ENCODE measurements around the gene NUDT3. TPM values are rescaled to one million over a fixed set of nuclear protein-coding genes. Genes with fewer than 3 reads are reported as not detected.

Gene NUDT3
- total and polyA plus RNA-seq, 4 donors: 3.2 to 20.2 (median 9.5) TPM

- Histone ChIP-seq H3K4me1 (ENCODE audit: control insufficient read depth in 4 of 4, insufficient read depth in 4 of 4, low read length in 3 of 4) (peaks cover 8 to 37% (median 22%) of the 10 kb centered on the region in 4 donors), H3K27ac (ENCODE audit: low read depth in 1 of 2, low read length in 2 of 2) (peak overlapping the region; percentile 1 to 25), H3K9me3 (ENCODE audit: control insufficient read depth in 4 of 4, low read length in 3 of 4) (no peaks in the 10 kb centered on the region), H3K27me3 (ENCODE audit: control insufficient read depth in 4 of 4, insufficient read depth in 4 of 4, low read length in 3 of 4) (no peaks in the 10 kb centered on the region), H3K9ac (ENCODE audit: low read depth in 1 of 2, low read length in 2 of 2) (no peak overlapping the region), H3K4me3 (ENCODE audit: low read depth in 1 of 3, low read length in 3 of 3) (no peak overlapping the region), H3K36me3 (ENCODE audit: control insufficient read depth in 4 of 4, insufficient read depth in 3 of 4, low read depth in 1 of 4, low read length in 3 of 4) (peaks cover 0 to 2% (median 0%) of the 10 kb centered on the region in 4 donors)
- 79% methylated on average over 4 of the region's 4 CpGs for WGBS
- TF ChIP-seq HNF4G (IDR thresholded peaks at IDR 0.05) (no peak), ATF3 (IDR thresholded peaks at IDR 0.05) (no peak), RXRA (IDR thresholded peaks at IDR 0.05) (no peak), MAX (IDR thresholded peaks at IDR 0.05) (no peak), GABPA (IDR thresholded peaks at IDR 0.05 in 1 of 2, conservative IDR thresholded peaks at IDR 0.05 in 1 of 2) (no peak), SP1 (IDR thresholded peaks at IDR 0.05) (no peak), NR2F2 (IDR thresholded peaks at IDR 0.05) (no peak), RAD21 (IDR thresholded peaks at IDR 0.05) (peak in 1 of 2 donors; percentile 37), ZBTB33 (IDR thresholded peaks at IDR 0.05) (no peak), HNF4A (conservative IDR thresholded peaks at IDR 0.05) (peak; percentile 22 to 45), YY1 (IDR thresholded peaks at IDR 0.05) (peak; percentile 27), FOXA2 (IDR thresholded peaks at IDR 0.05) (peak; percentile 19)
- DNase-seq (ENCODE audit: low spot score): no peak
Measured at GRCh38 chr6:34386316-34387137, 5.9 kb downstream of the NUDT3 start.

- Histone ChIP-seq H3K4me3 (ENCODE audit: low read depth in 1 of 3, low read length in 3 of 3) (no peak overlapping the region), H3K27me3 (ENCODE audit: control insufficient read depth in 4 of 4, insufficient read depth in 4 of 4, low read length in 3 of 4) (no peaks in the 10 kb centered on the region), H3K4me1 (ENCODE audit: control insufficient read depth in 4 of 4, insufficient read depth in 4 of 4, low read length in 3 of 4) (peaks cover 8 to 32% (median 16%) of the 10 kb centered on the region in 4 donors), H3K9ac (ENCODE audit: low read depth in 1 of 2, low read length in 2 of 2) (no peak overlapping the region), H3K9me3 (ENCODE audit: control insufficient read depth in 4 of 4, low read length in 3 of 4) (no peaks in the 10 kb centered on the region), H3K27ac (ENCODE audit: low read depth in 1 of 2, low read length in 2 of 2) (peak overlapping the region; percentile 1 to 25), H3K36me3 (ENCODE audit: control insufficient read depth in 4 of 4, insufficient read depth in 3 of 4, low read depth in 1 of 4, low read length in 3 of 4) (peaks cover 0 to 2% (median 0%) of the 10 kb centered on the region in 4 donors)
- no peak for DNase-seq (ENCODE audit: low spot score)
- 74% methylated on average over 3 of the region's 3 CpGs for WGBS
- no peak for TF ChIP-seq YY1 (IDR thresholded peaks at IDR 0.05)
- TF ChIP-seq ATF3 (IDR thresholded peaks at IDR 0.05): no peak
- TF ChIP-seq HNF4G (IDR thresholded peaks at IDR 0.05): peak; percentile 30
- TF ChIP-seq CTCF (IDR thresholded peaks at IDR 0.05; ENCODE audit: low read depth, low read length, missing input control): no peak
- no peak for TF ChIP-seq TAF1 (conservative IDR thresholded peaks at IDR 0.05)
- no peak for TF ChIP-seq MAX (IDR thresholded peaks at IDR 0.05)
- no peak for TF ChIP-seq REST (IDR thresholded peaks at IDR 0.05)
- TF ChIP-seq JUND (IDR thresholded peaks at IDR 0.05): no peak
- TF ChIP-seq RXRA (IDR thresholded peaks at IDR 0.05): no peak
- peak; percentile 56 to 58 for TF ChIP-seq HNF4A (conservative IDR thresholded peaks at IDR 0.05)
Measured at GRCh38 chr6:34385793-34386195, 6.7 kb downstream of the NUDT3 start.
